Muscle layer of duodenum (tissue), 2 donors: ENCODE measurements around the gene MISP.

Experiments
- H3K27ac ChIP-seq: one replicate; pipeline ENCODE4 v1.7.0; 2013; ENCODE audit warnings: mild to moderate bottlenecking, low read length
- H3K27me3 ChIP-seq: one replicate; pipeline ENCODE4 v1.7.0; 2013; ENCODE audit warnings: low read depth, mild to moderate bottlenecking, control low read depth, low read length
- H3K36me3 ChIP-seq, 2 donors: one replicate each; pipeline ENCODE4 v1.7.0; 2013; ENCODE audit warnings: low read length in 2 of 2, control low read depth in 1 of 2, mild to moderate bottlenecking in 1 of 2; ENCODE audit not compliant: insufficient read depth in 2 of 2, control insufficient read depth in 1 of 2
- H3K4me1 ChIP-seq, 2 donors: one replicate each; pipeline ENCODE4 v1.7.0; 2013; ENCODE audit warnings: low read length in 2 of 2, mild to moderate bottlenecking in 2 of 2, control low read depth in 1 of 2, moderate library complexity in 1 of 2; ENCODE audit not compliant: insufficient read depth in 2 of 2, control insufficient read depth in 1 of 2
- H3K4me3 ChIP-seq, 2 donors: one replicate each; pipeline ENCODE4 v1.7.0; 2013; ENCODE audit warnings: low read length in 2 of 2, low read depth in 1 of 2, mild to moderate bottlenecking in 1 of 2
- H3K9me3 ChIP-seq, 2 donors: one replicate each; pipeline ENCODE4 v1.7.0; 2013; ENCODE audit warnings: low read length in 2 of 2, control low read depth in 1 of 2, mild to moderate bottlenecking in 1 of 2; ENCODE audit not compliant: control insufficient read depth in 1 of 2
- donor health status: healthy.

Gene MISP

DNA sequence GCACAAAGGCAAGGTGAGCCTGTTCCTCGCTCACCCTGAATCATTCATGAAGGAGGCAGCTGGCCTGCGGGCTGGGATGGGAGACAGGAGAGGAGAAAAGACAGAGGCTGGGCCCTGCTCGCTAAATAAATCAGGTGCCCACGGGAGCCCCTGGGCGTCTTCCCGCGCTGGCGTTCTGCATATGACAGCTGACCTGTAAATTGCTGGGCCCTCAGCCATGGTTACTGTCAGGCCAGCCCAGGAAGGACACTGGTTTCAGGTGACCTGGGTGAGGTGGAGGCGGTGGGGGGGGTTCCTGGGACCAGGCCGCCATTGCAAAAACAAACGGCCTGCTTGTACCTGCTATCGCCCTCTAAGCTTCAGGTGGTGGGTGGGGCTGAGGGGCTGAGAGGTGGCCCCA is 42.9 kb downstream of the MISP start:
- Histone ChIP-seq H3K36me3 (no peaks in the 10 kb centered on the region), H3K27me3 (no peaks in the 10 kb centered on the region), H3K9me3 (no peaks in the 10 kb centered on the region), H3K27ac (no peak overlapping the region), H3K4me3 (no peak overlapping the region), H3K4me1 (peaks cover 0 to 23% of the 10 kb centered on the region in 2 donors)

GRCh38 chr19:795073-795611 is 44.2 kb downstream of the MISP start:
- Histone ChIP-seq H3K27ac (no peak overlapping the region), H3K9me3 (no peaks in the 10 kb centered on the region), H3K36me3 (peaks cover 0 to under 1% of the 10 kb centered on the region in 2 donors), H3K4me3 (no peak overlapping the region), H3K27me3 (no peaks in the 10 kb centered on the region), H3K4me1 (peaks cover 6 to 26% of the 10 kb centered on the region in 2 donors)

DNA sequence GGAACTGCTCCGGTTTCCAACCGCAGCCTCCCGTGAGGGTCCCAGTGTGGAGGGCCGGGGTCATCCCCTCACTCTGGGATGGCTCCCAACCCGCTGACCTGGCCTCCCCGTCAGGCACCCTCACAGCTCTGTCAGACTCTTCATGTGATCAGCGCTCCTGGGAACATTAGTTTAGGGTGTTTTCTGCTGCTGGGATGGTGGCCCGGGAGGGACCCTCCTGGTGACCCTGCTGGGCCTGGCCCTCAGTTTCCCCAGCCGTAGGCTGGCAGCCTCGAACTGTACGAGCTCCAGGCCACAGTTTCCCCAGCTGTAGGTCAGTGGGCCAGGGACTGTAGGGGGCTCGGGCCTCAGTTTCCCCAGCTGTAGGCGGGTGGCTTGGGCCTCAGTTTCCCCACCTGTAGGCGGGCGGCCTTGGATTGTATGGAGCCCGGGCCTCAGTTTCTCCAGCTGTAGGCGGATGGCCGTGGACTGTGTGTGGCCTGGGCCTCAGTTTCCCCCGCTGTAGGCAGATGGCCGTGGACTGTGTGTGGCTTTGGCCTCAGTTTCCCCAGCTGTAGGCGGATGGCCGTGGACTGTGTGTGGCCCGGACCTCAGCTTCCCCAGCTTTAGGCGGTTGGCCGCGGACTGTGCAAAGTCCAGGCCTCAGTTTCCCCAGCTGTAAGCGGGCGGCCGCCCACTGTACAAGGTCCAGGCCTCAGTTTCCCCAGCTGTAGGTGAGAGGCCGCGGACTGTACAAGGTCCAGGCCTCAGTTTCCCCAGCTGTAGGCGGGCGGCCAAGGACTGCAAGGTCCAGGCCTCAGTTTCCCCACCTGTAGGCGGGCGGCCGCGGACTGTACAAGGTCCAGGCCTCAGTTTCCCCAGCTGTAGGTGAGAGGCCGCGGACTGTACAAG is 45.0 kb downstream of the MISP start:
- no peak overlapping the region for H3K27ac ChIP-seq
- no peaks in the 10 kb centered on the region for H3K27me3 ChIP-seq
- H3K4me1 ChIP-seq, result peaks cover 13 to 34% of the 10 kb centered on the region in 2 donors

DNA sequence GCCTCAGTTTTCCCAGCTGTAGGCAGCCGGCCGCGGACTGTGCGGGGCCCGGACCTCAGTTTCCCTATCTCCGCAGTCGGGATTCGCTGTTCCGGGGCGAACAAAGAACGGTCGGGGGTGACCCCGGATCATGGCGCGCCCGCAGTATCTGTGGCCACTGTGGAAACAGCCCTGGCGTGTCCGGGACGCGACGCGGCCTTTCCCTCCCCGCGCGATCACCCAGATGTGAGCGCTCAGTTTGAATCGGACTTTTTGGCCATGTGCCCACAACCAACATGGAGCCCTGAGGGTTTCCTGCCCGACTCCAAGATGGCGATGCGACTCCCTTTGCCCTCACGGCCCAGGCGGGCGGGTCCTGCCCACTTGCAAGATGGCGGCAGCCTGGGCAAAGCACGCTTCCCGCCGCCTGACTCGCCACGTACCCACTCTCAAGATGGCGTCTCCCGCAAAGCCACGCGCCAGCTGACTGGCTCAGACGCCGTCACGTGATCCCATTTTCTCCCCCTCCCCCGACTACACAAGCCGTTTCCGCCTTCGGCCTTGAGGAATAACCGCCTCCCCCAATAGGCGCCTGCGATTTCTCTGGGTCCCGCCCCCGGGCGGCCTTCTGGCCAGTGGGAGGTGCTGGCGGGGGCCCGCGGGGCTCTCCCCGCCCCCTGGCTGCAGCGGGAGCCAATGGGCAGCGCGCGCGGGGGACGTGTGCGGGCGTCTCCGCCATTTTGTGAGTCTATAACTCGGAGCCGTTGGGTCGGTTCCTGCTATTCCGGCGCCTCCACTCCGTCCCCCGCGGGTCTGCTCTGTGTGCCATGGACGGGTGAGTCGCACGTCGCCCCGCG is 46.0 kb downstream of the MISP start, which contains the start of gene PTBP1:
TSS of gene PTBP1 (plus strand) at position 761 of the 836 bp plus-strand sequence. CDS start at position 807, 46 bp downstream.
- Histone ChIP-seq H3K27ac (peak within 1 kb of the TSS; percentile 72), H3K27me3 (no peaks in the 10 kb centered on the region), H3K4me1 (peaks cover 16 to 44% of the 10 kb centered on the region in 2 donors), H3K4me3 (peak within 1 kb of the TSS; percentile 84 to 90), H3K36me3 (peaks cover 0 to 6% of the 10 kb centered on the region in 2 donors), H3K9me3 (no peaks in the 10 kb centered on the region)

More for the DNA sequence above, 45.0 kb downstream of the MISP start:
- Histone ChIP-seq H3K36me3 (peaks cover 0 to 6% of the 10 kb centered on the region in 2 donors), H3K9me3 (no peaks in the 10 kb centered on the region), H3K4me3 (peak overlapping the region; percentile 52 to 72)

GRCh38 chr19:797528-798414 is 46.9 kb downstream of the MISP start:
- Histone ChIP-seq H3K4me1 (peaks cover 21 to 53% of the 10 kb centered on the region in 2 donors), H3K9me3 (no peaks in the 10 kb centered on the region)

GRCh38 chr19:798415-799075 is 47.6 kb downstream of the MISP start:
- Histone ChIP-seq H3K27me3 (no peaks in the 10 kb centered on the region), H3K9me3 (no peaks in the 10 kb centered on the region), H3K4me3 (peak overlapping the region; percentile 84 to 90), H3K36me3 (peaks cover under 1 to 7% of the 10 kb centered on the region in 2 donors), H3K4me1 (peaks cover 21 to 61% of the 10 kb centered on the region in 2 donors), H3K27ac (peak overlapping the region; percentile 63)

More at GRCh38 chr19:797528-798414, 46.9 kb downstream of the MISP start:
- H3K27ac ChIP-seq, result peak overlapping the region; percentile 63
- H3K36me3 ChIP-seq, result peaks cover 0 to 6% of the 10 kb centered on the region in 2 donors
- peak overlapping the region; percentile 84 to 90 for H3K4me3 ChIP-seq
- no peaks in the 10 kb centered on the region for H3K27me3 ChIP-seq

DNA sequence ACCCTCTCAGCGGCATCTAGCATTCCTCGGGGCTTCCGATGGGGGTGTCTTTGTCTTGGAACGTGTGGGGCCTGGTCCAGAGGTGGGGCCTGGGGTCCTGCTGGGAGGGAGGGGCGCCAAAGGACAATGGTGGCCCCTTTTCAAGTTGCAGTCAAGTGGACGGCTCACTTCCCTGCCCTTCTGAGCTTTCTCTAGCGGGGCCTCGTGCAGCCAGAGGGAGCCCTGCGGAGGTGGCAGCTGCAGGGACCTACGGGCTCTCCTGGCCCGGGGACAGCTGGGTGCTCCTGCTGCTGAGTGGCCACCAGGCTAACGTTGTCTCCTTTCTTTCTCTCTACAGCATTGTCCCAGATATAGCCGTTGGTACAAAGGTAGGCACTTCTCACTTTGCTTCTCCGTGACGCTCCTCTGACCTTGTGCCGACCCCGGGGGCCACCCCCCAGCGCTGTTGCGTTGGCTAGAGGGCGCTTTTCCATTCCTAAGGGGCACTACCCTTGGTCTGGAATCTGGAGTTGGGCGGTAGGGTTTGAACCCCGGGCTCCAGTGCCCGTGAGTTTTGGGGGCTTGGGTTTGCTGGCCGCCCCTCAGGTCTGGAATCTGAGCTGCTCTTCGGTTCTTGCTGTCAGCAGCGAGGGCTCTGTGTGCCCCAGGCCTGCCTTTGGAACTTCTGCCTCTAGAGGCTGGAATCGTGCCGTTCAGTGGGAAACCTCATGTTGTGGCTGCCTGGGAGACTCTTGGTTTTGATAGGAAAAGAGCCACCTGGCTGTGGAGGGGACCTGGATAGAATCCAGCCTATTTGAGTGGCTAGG is 48.4 kb downstream of the MISP start:
- H3K4me1 ChIP-seq, result peaks cover 21 to 68% of the 10 kb centered on the region in 2 donors
- H3K9me3 ChIP-seq, result no peaks in the 10 kb centered on the region
- H3K27me3 ChIP-seq, result no peaks in the 10 kb centered on the region
- peaks cover 6 to 15% of the 10 kb centered on the region in 2 donors for H3K36me3 ChIP-seq
- H3K4me3 ChIP-seq, result peak overlapping the region; percentile 84 to 90
- peak overlapping the region; percentile 31 for H3K27ac ChIP-seq

- Histone ChIP-seq H3K4me1 (peaks cover 21 to 75% of the 10 kb centered on the region in 2 donors), H3K9me3 (no peaks in the 10 kb centered on the region), H3K27ac (no peak overlapping the region), H3K27me3 (no peaks in the 10 kb centered on the region), H3K36me3 (peaks cover 15 to 27% of the 10 kb centered on the region in 2 donors), H3K4me3 (peak overlapping the region; percentile 39 to 90)
These were observed 49.6 kb downstream of the MISP start for GRCh38 chr19:800360-801029.
